Measurements from ENCODE around the gene ZNF324B.

ZNF324B gene

DNA sequence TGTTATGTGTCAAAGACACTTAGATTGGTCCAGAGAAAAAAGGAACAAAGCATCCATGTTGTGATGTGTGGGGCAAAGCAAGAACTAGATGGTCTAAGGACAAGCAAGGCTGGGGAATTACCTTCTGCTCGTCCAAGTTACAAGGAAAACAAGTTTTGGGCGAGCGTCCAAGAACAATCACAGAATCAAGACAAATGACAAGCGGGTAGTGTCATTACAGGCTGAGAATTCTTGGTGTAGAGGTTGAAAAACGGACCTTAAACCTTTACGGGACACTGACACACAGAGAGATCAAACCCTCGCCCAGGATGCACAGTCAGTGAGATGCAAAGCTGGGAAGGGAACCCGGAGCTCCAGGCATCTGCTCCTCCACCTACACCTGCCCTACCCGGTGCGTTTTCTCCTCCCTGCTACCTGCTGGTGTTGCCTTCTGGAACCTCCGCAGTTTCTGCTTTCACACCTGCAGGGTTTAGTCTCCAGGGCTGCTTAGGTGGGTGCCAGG, 515 bp upstream of the ZNF324B start:
- no peak for DNase-seq
- peaks cover 25% of the 10 kb centered on the region for H3K9me3 ChIP-seq (ENCODE audit: severe bottlenecking)
- TF ChIP-seq, protein P1, sequence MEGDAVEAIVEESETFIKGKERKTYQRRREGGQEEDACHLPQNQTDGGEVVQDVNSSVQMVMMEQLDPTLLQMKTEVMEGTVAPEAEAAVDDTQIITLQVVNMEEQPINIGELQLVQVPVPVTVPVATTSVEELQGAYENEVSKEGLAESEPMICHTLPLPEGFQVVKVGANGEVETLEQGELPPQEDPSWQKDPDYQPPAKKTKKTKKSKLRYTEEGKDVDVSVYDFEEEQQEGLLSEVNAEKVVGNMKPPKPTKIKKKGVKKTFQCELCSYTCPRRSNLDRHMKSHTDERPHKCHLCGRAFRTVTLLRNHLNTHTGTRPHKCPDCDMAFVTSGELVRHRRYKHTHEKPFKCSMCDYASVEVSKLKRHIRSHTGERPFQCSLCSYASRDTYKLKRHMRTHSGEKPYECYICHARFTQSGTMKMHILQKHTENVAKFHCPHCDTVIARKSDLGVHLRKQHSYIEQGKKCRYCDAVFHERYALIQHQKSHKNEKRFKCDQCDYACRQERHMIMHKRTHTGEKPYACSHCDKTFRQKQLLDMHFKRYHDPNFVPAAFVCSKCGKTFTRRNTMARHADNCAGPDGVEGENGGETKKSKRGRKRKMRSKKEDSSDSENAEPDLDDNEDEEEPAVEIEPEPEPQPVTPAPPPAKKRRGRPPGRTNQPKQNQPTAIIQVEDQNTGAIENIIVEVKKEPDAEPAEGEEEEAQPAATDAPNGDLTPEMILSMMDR (IDR thresholded peaks at IDR 0.05; ENCODE audit: low read depth, low read length), result no peak
- H3K4me3 ChIP-seq (ENCODE audit: low read depth, low read length), result peak overlapping the region; percentile 85
- H3K36me3 ChIP-seq, result peaks cover 3% of the 10 kb centered on the region; the same call in 1 of the 2 replicates
- H3K27me3 ChIP-seq (ENCODE audit: insufficient read depth, low read depth, severe bottlenecking), result no peaks in the 10 kb centered on the region
- H3K27ac ChIP-seq, result no peak overlapping the region

GRCh38 chr19:58453743-58454142, 2.3 kb downstream of the ZNF324B start:
- TF ChIP-seq, protein P1 (IDR thresholded peaks at IDR 0.05; ENCODE audit: low read depth, low read length), result no peak
- no peak overlapping the region for H3K4me3 ChIP-seq (ENCODE audit: low read depth, low read length)
- DNase-seq, result no peak

DNA sequence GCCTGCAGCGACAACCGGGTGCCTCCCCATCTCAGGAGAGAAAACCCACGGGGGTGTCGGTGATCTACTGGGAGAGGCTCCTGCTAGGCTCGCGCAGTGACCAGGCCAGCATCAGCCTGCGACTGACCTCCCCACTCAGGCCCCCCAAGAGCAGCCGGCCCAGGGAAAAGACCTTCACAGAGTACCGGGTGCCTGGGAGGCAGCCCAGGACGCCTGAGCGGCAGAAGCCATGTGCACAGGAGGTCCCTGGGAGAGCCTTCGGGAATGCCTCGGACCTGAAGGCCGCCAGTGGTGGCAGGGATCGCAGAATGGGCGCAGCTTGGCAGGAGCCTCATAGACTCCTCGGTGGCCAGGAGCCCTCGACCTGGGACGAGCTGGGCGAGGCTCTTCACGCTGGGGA, 3.9 kb downstream of the ZNF324B start:
- Histone ChIP-seq H3K36me3 (peaks cover 8% of the 10 kb centered on the region), H3K4me3 (ENCODE audit: low read depth, low read length) (no peak overlapping the region), H3K27me3 (ENCODE audit: insufficient read depth, low read depth, severe bottlenecking) (no peaks in the 10 kb centered on the region), H3K27ac (no peak overlapping the region), H3K9me3 (ENCODE audit: severe bottlenecking) (no peaks in the 10 kb centered on the region)
- no peak for DNase-seq
- TF ChIP-seq, protein P1 (IDR thresholded peaks at IDR 0.05; ENCODE audit: low read depth, low read length), result no peak

More at GRCh38 chr19:58453743-58454142, 2.3 kb downstream of the ZNF324B start:
- no peak overlapping the region for H3K27ac ChIP-seq
- peaks cover 14% of the 10 kb centered on the region for H3K9me3 ChIP-seq (ENCODE audit: severe bottlenecking)
- no peaks in the 10 kb centered on the region for H3K27me3 ChIP-seq (ENCODE audit: insufficient read depth, low read depth, severe bottlenecking)
- peaks cover 8% of the 10 kb centered on the region for H3K36me3 ChIP-seq

DNA sequence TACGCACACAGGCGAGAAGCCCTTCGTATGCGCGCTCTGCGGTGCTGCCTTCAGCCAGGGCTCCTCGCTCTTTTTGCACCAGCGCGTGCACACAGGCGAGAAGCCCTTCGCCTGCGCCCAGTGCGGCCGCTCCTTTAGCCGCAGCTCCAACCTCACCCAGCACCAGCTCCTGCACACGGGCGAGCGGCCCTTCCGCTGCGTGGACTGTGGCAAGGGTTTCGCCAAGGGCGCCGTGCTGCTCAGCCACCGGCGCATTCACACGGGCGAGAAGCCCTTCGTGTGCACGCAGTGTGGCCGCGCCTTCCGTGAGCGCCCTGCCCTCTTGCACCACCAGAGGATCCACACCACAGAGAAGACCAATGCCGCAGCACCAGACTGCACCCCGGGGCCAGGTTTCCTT, 4.7 kb downstream of the ZNF324B start:
- Histone ChIP-seq H3K4me3 (ENCODE audit: low read depth, low read length) (no peak overlapping the region), H3K27ac (no peak overlapping the region), H3K27me3 (ENCODE audit: insufficient read depth, low read depth, severe bottlenecking) (no peaks in the 10 kb centered on the region), H3K9me3 (ENCODE audit: severe bottlenecking) (no peaks in the 10 kb centered on the region), H3K36me3 (peaks cover 8% of the 10 kb centered on the region)
- TF ChIP-seq, protein P1 (IDR thresholded peaks at IDR 0.05; ENCODE audit: low read depth, low read length), result no peak
- no peak for DNase-seq

- Histone ChIP-seq H3K4me3 (ENCODE audit: low read depth, low read length) (no peak overlapping the region), H3K36me3 (peaks cover 8% of the 10 kb centered on the region), H3K27ac (no peak overlapping the region), H3K9me3 (ENCODE audit: severe bottlenecking) (no peaks in the 10 kb centered on the region), H3K27me3 (ENCODE audit: insufficient read depth, low read depth, severe bottlenecking) (no peaks in the 10 kb centered on the region)
- TF ChIP-seq, protein P1 (IDR thresholded peaks at IDR 0.05; ENCODE audit: low read depth, low read length), result no peak
- DNase-seq, result no peak
Measured at GRCh38 chr19:58460039-58460438, 8.6 kb downstream of the ZNF324B start.
